Measurements from ENCODE around the gene NCKAP1. TPM values are rescaled to one million over a fixed set of nuclear protein-coding genes. Genes with fewer than 3 reads are reported as not detected.
"Not testable (repeated sequence)": the region's sequence is repeated elsewhere in the genome, so short reads cannot be mapped to it uniquely, and the experiment has no call there.

NCKAP1 gene
- polyA plus RNA-seq, 1 of the 3 experiments (the other 2 are of a cell fraction) = 64.0 TPM

- no peak for TF ChIP-seq RXRA (IDR thresholded peaks at IDR 0.05; ENCODE audit: borderline replicate concordance, low read depth)
- TF ChIP-seq GABPA (IDR thresholded peaks at IDR 0.05; ENCODE audit: low read depth) = no peak
Measured at GRCh38 chr2:182994228-182994912, 43.9 kb downstream of the NCKAP1 start (continued).

GRCh38 chr2:182982941-182983340, 55.3 kb downstream of the NCKAP1 start:
- H4K20me1 ChIP-seq (ENCODE audit: insufficient read depth) = peaks cover 3% of the 10 kb centered on the region; the same call in 1 of the 2 replicates
- no peak overlapping the region for H3K4me3 ChIP-seq (ENCODE audit: low read depth in 2 of 2, low read length in 1 of 2)
- H3K9me2 ChIP-seq = no peaks in the 10 kb centered on the region
- TF ChIP-seq REST (IDR thresholded peaks at IDR 0.05; ENCODE audit: low read depth, low read length) (no peak), MAX (IDR thresholded peaks at IDR 0.05; ENCODE audit: low read depth) (no peak), YY1 (IDR thresholded peaks at IDR 0.05; ENCODE audit: low read depth) (no peak), CHD2 (IDR thresholded peaks at IDR 0.05; ENCODE audit: low read length, partially characterized antibody) (no peak), JUND (IDR thresholded peaks at IDR 0.05) (no peak), GATA2 (CRISPR knock-in tag; IDR thresholded peaks at IDR 0.05) (no peak), CTCF (IDR thresholded peaks at IDR 0.05) (no peak), MXI1 (IDR thresholded peaks at IDR 0.05; ENCODE audit: low read depth, low read length) (no peak), USF1 (IDR thresholded peaks at IDR 0.05; ENCODE audit: borderline replicate concordance, low read depth) (no peak)
- H2AFZ ChIP-seq (ENCODE audit: low read depth) = no peak overlapping the region
- H3K79me2 ChIP-seq (ENCODE audit: insufficient read depth) = peaks cover 15% of the 10 kb centered on the region; the same call in 1 of the 2 replicates
- CTCF ChIA-PET = no interaction called here
- no peak overlapping the region; a peak in 1 of 4 replicates for H3K27ac ChIP-seq (ENCODE audit: low read depth in 2 of 2, low read length in 1 of 2)
- no peaks in the 10 kb centered on the region for H3K9me3 ChIP-seq
- H3K36me3 ChIP-seq (replicated peaks in 1 of 2; ENCODE audit: control insufficient read depth in 1 of 2, insufficient read depth in 2 of 2, low read length in 1 of 2) = peaks cover 75 to 77% of the 10 kb centered on the region in 2 experiments
- H3K9ac ChIP-seq = no peak overlapping the region
- 63% methylated on average over 2 of the region's 2 CpGs for WGBS (ENCODE audit: low lambda C conversion rate)
- no peaks in the 10 kb centered on the region for H3K27me3 ChIP-seq (ENCODE audit: insufficient read depth)
- H3K4me1 ChIP-seq (ENCODE audit: control insufficient read depth in 1 of 2, insufficient read depth in 2 of 2, low read depth in 1 of 2, low read length in 1 of 2) = no peaks in the 10 kb centered on the region; a peak in 1 of 4 replicates
- DNase-seq = no peak
- H3F3A ChIP-seq (replicated peaks; ENCODE audit: insufficient read depth) = peaks cover 29% of the 10 kb centered on the region
- POLR2A ChIA-PET = no interaction called here
- H3K4me2 ChIP-seq = no peak overlapping the region

- H3K4me1 ChIP-seq (ENCODE audit: control insufficient read depth in 1 of 2, insufficient read depth in 2 of 2, low read depth in 1 of 2, low read length in 1 of 2); H3K4me3 ChIP-seq (ENCODE audit: low read depth in 2 of 2, low read length in 1 of 2); H3K79me2 ChIP-seq (ENCODE audit: insufficient read depth); H3K9me3 ChIP-seq; H3K9ac ChIP-seq; H4K20me1 ChIP-seq (ENCODE audit: insufficient read depth); DNase-seq; POLR2A ChIA-PET; H2AFZ ChIP-seq (ENCODE audit: low read depth); H3K4me2 ChIP-seq; H3K27ac ChIP-seq (ENCODE audit: low read depth in 2 of 2, low read length in 1 of 2); H3K9me2 ChIP-seq; H3K27me3 ChIP-seq (ENCODE audit: insufficient read depth): not testable (repeated sequence)
- Histone ChIP-seq H3K36me3 (replicated peaks in 1 of 2; ENCODE audit: control insufficient read depth in 1 of 2, insufficient read depth in 2 of 2, low read length in 1 of 2) (peaks cover 74 to 81% of the 10 kb centered on the region in 2 experiments), H3F3A (replicated peaks; ENCODE audit: insufficient read depth) (peaks cover 28% of the 10 kb centered on the region)
- CTCF ChIA-PET = interaction anchor here (1.0 to 9.4 kb wide), 6 partner anchors 15 to 223 kb away, joined by 3 to 153 read pairs (median 10); no protein-coding TSS in a partner anchor
- WGBS (ENCODE audit: low lambda C conversion rate) = 81% methylated on average over 4 of the region's 4 CpGs
Measured at GRCh38 chr2:182981475-182981874, 56.8 kb downstream of the NCKAP1 start.

Data from SK-N-SH (cell line).